Measurements from ENCODE around the gene IRF3.

The IRF3 gene

DNA sequence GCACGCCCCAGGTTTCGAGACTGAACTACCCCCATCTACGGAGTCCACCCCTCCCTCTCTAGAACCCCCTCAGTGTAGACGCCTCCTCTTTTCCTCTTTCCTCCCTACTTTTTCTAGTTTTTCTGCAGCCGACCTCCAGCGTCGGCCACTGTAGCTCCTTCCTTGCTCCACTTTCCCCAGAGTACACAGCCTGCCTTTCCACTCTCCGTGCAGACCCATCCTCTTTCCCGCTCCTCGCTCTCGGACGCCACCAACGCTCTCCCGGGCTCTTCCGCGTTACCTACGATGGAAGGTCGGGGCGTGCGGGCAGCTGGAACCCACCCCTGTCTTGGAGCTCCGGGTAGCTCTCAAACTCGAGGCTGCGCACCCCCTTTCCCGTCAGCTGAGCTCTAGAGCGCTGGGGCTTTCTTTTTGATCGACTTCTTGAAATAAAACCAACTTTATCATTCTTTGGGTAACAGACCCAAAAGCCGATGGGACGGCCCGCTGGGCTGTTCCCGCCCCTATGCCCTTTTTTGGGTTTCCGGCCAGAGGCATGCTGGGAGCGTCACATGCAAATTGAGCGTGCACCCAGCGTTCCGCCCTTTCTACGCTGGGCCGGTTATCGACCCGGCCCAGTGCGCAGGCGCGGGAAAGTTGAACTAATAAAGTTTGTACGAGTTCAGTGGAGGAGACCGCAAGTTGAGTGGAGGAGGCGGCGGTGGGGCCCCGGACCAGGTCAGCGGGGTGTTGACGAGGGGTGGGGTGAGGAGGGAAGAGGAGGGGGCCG lies at the start of gene IRF3, which contains the start of gene BCL2L12:
Gene IRF3, minus strand, starts transcription at position 507 of the 769 bp plus-strand sequence. CDS start 1,019 bp downstream, outside the sequence.
Gene BCL2L12, plus strand, starts transcription at position 583 of the 769 bp plus-strand sequence. CDS start 760 bp downstream, outside the sequence.
- peak; percentile 94 for DNase-seq (ENCODE audit: low read depth)
- TF ChIP-seq, protein P1, sequence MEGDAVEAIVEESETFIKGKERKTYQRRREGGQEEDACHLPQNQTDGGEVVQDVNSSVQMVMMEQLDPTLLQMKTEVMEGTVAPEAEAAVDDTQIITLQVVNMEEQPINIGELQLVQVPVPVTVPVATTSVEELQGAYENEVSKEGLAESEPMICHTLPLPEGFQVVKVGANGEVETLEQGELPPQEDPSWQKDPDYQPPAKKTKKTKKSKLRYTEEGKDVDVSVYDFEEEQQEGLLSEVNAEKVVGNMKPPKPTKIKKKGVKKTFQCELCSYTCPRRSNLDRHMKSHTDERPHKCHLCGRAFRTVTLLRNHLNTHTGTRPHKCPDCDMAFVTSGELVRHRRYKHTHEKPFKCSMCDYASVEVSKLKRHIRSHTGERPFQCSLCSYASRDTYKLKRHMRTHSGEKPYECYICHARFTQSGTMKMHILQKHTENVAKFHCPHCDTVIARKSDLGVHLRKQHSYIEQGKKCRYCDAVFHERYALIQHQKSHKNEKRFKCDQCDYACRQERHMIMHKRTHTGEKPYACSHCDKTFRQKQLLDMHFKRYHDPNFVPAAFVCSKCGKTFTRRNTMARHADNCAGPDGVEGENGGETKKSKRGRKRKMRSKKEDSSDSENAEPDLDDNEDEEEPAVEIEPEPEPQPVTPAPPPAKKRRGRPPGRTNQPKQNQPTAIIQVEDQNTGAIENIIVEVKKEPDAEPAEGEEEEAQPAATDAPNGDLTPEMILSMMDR (conservative IDR thresholded peaks at IDR 0.05; ENCODE audit: low read length), result no peak
- peak within 1 kb of the TSS; percentile 95 for H3K4me3 ChIP-seq (ENCODE audit: low read length)

GRCh38 chr19:49713236-49713845 lies 47.7 kb upstream of the IRF3 start:
- no peak for DNase-seq (ENCODE audit: low read depth)
- TF ChIP-seq, protein P1 (conservative IDR thresholded peaks at IDR 0.05; ENCODE audit: low read length), result no peak
- H3K4me3 ChIP-seq (ENCODE audit: low read length), result no peak overlapping the region

GRCh38 chr19:49712397-49712859 lies 46.8 kb upstream of the IRF3 start:
- DNase-seq (ENCODE audit: low read depth), result peak; percentile 79
- TF ChIP-seq, protein P1 (conservative IDR thresholded peaks at IDR 0.05; ENCODE audit: low read length), result no peak
- peak overlapping the region; percentile 47 for H3K4me3 ChIP-seq (ENCODE audit: low read length)

DNA sequence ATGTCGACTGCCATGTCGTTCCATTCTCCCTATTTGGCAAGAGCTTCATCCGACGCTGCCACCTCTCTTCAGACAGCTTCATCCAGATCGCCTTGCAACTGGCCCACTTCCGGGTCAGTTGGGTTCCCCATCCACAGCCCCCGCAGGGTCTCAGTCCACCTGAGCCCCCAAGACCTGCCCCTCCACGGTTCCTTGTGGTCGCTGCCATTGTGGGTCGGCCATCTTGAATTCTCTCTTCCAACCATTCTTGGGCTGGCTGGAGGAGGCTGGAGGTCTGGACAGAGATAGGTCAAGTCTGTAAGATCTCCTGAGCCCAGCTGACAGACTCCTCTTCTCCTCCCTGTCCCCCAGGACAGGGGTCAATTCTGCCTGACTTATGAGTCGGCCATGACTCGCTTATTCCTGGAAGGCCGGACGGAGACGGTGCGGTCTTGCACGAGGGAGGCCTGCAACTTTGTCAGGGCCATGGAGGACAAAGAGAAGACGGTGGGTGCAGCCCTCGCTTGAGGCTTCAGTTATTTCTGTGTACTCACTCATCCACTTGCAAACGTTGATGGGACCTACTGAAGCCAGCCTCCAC lies 44.8 kb upstream of the IRF3 start:
- TF ChIP-seq, protein P1 (conservative IDR thresholded peaks at IDR 0.05; ENCODE audit: low read length), result no peak
- no peak overlapping the region for H3K4me3 ChIP-seq (ENCODE audit: low read length)
- no peak for DNase-seq (ENCODE audit: low read depth)

DNA sequence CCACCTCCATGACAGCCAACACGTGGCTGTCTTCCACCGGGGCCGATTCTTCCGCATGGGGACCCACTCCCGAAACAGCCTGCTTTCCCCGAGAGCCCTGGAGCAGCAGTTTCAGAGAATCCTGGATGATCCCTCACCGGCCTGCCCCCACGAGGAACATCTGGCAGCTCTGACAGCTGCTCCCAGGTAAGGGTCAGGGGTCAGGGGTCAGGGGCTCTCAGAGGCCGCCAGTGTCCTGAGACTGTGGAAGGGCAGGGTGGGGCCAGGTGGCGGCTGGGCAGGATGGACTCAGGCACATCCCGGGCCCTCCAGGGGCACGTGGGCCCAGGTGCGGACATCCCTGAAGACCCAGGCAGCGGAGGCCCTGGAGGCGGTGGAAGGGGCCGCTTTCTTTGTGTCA lies 40.3 kb upstream of the IRF3 start:
- TF ChIP-seq, protein P1 (conservative IDR thresholded peaks at IDR 0.05; ENCODE audit: low read length), result no peak
- H3K4me3 ChIP-seq (ENCODE audit: low read length), result no peak overlapping the region
- no peak for DNase-seq (ENCODE audit: low read depth)

DNA sequence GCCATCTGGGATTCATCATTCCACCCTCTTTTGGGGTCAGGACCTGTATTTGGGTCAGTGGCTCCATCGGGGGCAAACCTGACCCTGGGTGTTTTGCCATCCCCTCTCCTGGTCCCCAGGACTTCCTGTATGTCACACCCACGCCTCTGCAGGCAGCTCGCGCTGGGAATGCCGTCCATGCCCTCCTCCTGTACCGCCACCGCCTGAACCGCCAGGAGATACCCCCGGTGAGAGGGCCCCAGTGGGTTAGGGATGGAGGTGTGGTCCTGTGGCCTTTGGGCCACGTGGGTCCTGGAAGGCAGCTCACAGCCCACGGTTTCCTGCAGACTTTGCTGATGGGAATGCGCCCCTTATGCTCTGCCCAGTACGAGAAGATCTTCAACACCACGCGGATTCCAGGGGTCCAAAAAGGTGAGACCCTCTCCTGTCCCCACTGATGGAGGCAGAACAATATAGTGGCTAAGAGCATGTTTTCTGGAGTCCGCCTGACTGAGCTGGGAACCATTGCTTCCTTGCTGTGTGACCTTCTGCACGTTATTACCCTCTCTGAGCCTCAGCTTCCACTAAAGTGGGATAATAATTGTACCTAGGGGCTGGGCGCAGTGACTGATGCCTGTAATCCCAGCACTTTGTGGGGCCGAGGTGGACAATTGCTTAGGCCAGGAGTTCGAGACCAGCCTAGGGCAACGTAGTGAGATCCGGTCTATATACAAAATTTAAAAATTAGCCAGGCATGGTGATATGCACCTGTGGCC lies 39.4 kb upstream of the IRF3 start:
- no peak overlapping the region for H3K4me3 ChIP-seq (ENCODE audit: low read length)
- DNase-seq (ENCODE audit: low read depth), result no peak
- TF ChIP-seq, protein P1 (conservative IDR thresholded peaks at IDR 0.05; ENCODE audit: low read length), result no peak

All from AG10803 (cell line).